Loucy (cell line): ENCODE data around the gene MLKL.

Source experiments
- H2AFZ ChIP-seq: fragments of 200-600 bp; sonication (generic); 2 replicates; pipeline ENCODE4 v1.6.0; 2016; ENCODE audit warnings: antibody characterized with exemption, mild to moderate bottlenecking, low read length, moderate library complexity
- H3F3A ChIP-seq: fragments of 200-600 bp; 2 replicates; pipeline ENCODE4 v1.6.0; 2016; ENCODE audit warnings: antibody characterized with exemption, low read depth, mild to moderate bottlenecking
- H3K27me3 ChIP-seq: fragments of 200-600 bp; sonication (generic); 2 replicates; pipeline ENCODE4 v1.6.1; 2014; ENCODE audit warnings: low read length, mild to moderate bottlenecking; ENCODE audit not compliant: insufficient read depth, poor library complexity, severe bottlenecking
- H3K36me3 ChIP-seq: fragments of 200-600 bp; sonication (generic); 2 replicates; pipeline ENCODE4 v1.6.1; 2016; ENCODE audit warnings: low read length; ENCODE audit not compliant: insufficient read depth
- H3K4me1 ChIP-seq: fragments of 200-600 bp; sonication (generic); 2 replicates; pipeline ENCODE4 v1.5.1; 2014; ENCODE audit warnings: low read length, mild to moderate bottlenecking; ENCODE audit not compliant: insufficient read depth, poor library complexity, severe bottlenecking
- H3K4me2 ChIP-seq: fragments of 200-600 bp; sonication (generic); 2 replicates; pipeline ENCODE4 v1.6.0; 2014; ENCODE audit warnings: antibody characterized with exemption, low read length, low read depth, mild to moderate bottlenecking; ENCODE audit not compliant: poor library complexity, severe bottlenecking
- H3K4me3 ChIP-seq: fragments of 200-600 bp; sonication (generic); 2 replicates; pipeline ENCODE4 v1.5.1; 2014; ENCODE audit warnings: low read length, mild to moderate bottlenecking, mixed read lengths; ENCODE audit not compliant: poor library complexity, severe bottlenecking
- H3K79me2 ChIP-seq: fragments of 200-600 bp; sonication (generic); 2 replicates; pipeline ENCODE4 v1.6.1; 2014; ENCODE audit warnings: low read length; ENCODE audit not compliant: insufficient read depth
- H3K9ac ChIP-seq: fragments of 200-600 bp; sonication (generic); 2 replicates; pipeline ENCODE4 v1.6.0; 2014; ENCODE audit warnings: mild to moderate bottlenecking, low read depth, low read length, moderate library complexity; ENCODE audit not compliant: poor library complexity, severe bottlenecking
- H3K9me2 ChIP-seq: fragments of 200-600 bp; sonication (generic); replicated peaks from 2 replicates; pipeline ENCODE4 v1.6.1; 2016; ENCODE audit warnings: low read depth, low read length, mixed read lengths
- H3K9me3 ChIP-seq: fragments of 200-600 bp; sonication (generic); 2 replicates; pipeline ENCODE4 v1.6.1; 2014; ENCODE audit warnings: mild to moderate bottlenecking, antibody characterized with exemption, low read length, low read depth; ENCODE audit not compliant: insufficient read depth
- H4K20me1 ChIP-seq: fragments of 200-600 bp; sonication (generic); 2 replicates; pipeline ENCODE4 v1.6.0; 2014; ENCODE audit warnings: antibody characterized with exemption, low read length, mild to moderate bottlenecking; ENCODE audit not compliant: insufficient read depth, poor library complexity, severe bottlenecking
- CTCF ChIP-seq: fragments of 200-600 bp; sonication (generic); conservative IDR thresholded peaks from 2 replicates; pipeline ENCODE4 v1.5.1; 2014; ENCODE audit warnings: mild to moderate bottlenecking, antibody characterized with exemption, low read length
- EZH2phosphoT487 ChIP-seq: fragments of 200-600 bp; IDR thresholded peaks from 2 replicates; pipeline ENCODE4 v1.6.1; 2018; ENCODE audit warnings: antibody characterized with exemption, mild to moderate bottlenecking, moderate library complexity, borderline replicate concordance

The MLKL gene

GRCh38 chr16:74747716-74748615, 47.3 kb upstream of the MLKL start:
- Histone ChIP-seq H3K9me2 (no peaks in the 10 kb centered on the region), H4K20me1 (no peaks in the 10 kb centered on the region), H2AFZ (no peak overlapping the region), H3K4me2 (no peak overlapping the region), H3K4me1 (peaks cover 5% of the 10 kb centered on the region), H3K4me3 (no peak overlapping the region), H3F3A (no peaks in the 10 kb centered on the region), H3K9ac (no peak overlapping the region), H3K79me2 (no peaks in the 10 kb centered on the region), H3K27me3 (no peaks in the 10 kb centered on the region), H3K36me3 (no peaks in the 10 kb centered on the region), H3K9me3 (no peaks in the 10 kb centered on the region)
- no peak for TF ChIP-seq EZH2phosphoT487
- TF ChIP-seq CTCF: no peak

- H3K79me2 ChIP-seq: no peaks in the 10 kb centered on the region
- H4K20me1 ChIP-seq: no peaks in the 10 kb centered on the region
- H3K4me1 ChIP-seq: peaks cover 17% of the 10 kb centered on the region
- H3K9ac ChIP-seq: no peak overlapping the region
- H3K9me2 ChIP-seq: no peaks in the 10 kb centered on the region
- no peaks in the 10 kb centered on the region for H3K9me3 ChIP-seq
- TF ChIP-seq EZH2phosphoT487 (no peak), CTCF (no peak)
- no peak overlapping the region for H3K4me2 ChIP-seq
- H3K36me3 ChIP-seq: no peaks in the 10 kb centered on the region
- no peak overlapping the region for H3K4me3 ChIP-seq
- no peaks in the 10 kb centered on the region for H3K27me3 ChIP-seq
- no peak overlapping the region for H2AFZ ChIP-seq
- no peaks in the 10 kb centered on the region for H3F3A ChIP-seq
These were observed 45.3 kb upstream of the MLKL start for GRCh38 chr16:74745926-74746325.

- no peak overlapping the region for H3K4me3 ChIP-seq
- no peaks in the 10 kb centered on the region for H3K9me2 ChIP-seq
- no peaks in the 10 kb centered on the region for H3K27me3 ChIP-seq
- H3K9me3 ChIP-seq: no peaks in the 10 kb centered on the region
- H3K36me3 ChIP-seq: no peaks in the 10 kb centered on the region
- TF ChIP-seq EZH2phosphoT487: no peak
- no peak for TF ChIP-seq CTCF
- no peak overlapping the region for H3K4me2 ChIP-seq
- H3K9ac ChIP-seq: no peak overlapping the region
- H3K79me2 ChIP-seq: no peaks in the 10 kb centered on the region
- no peak overlapping the region for H2AFZ ChIP-seq
- no peaks in the 10 kb centered on the region for H3F3A ChIP-seq
- H4K20me1 ChIP-seq: no peaks in the 10 kb centered on the region
- peaks cover 20% of the 10 kb centered on the region for H3K4me1 ChIP-seq
These were observed 44.5 kb upstream of the MLKL start for GRCh38 chr16:74745109-74745615.
